GM06990 (cell line): Measurements from ENCODE around the gene UROD.
"Not testable (repeated sequence)": the region's sequence is repeated elsewhere in the genome, so short reads cannot be mapped to it uniquely, and the experiment has no call there.

Source experiments
- DNase-seq: peaks from one replicate; pipeline ENCODE4 v3.0.0-alpha.2; 2011; ENCODE audit not compliant: insufficient read length; ENCODE audit errors: extremely low read depth
- H3K27me3 ChIP-seq: replicated peaks from 2 replicates; pipeline ENCODE4 v1.6.0; 2011; ENCODE audit warnings: low read length; ENCODE audit not compliant: control insufficient read depth, insufficient read depth
- H3K36me3 ChIP-seq: 2 replicates; pipeline ENCODE4 v1.5.1; 2011; ENCODE audit warnings: low read length; ENCODE audit not compliant: control insufficient read depth, insufficient read depth
- H3K4me3 ChIP-seq: replicated peaks from 2 replicates; pipeline ENCODE4 v1.5.1; 2011; ENCODE audit warnings: low read depth, mild to moderate bottlenecking, control low read depth, low read length
- CTCF ChIP-seq: IDR thresholded peaks from 2 replicates; pipeline ENCODE4 v1.5.1; 2011; ENCODE audit warnings: low read length, control low read depth, mild to moderate bottlenecking, inconsistent platforms; ENCODE audit not compliant: insufficient read depth, poor library complexity, severe bottlenecking

Gene UROD

GRCh38 chr1:45051005-45051772, 39.1 kb downstream of the UROD start:
- DNase-seq, result peak; percentile 22
- TF ChIP-seq CTCF, result no peak
- no peak overlapping the region for H3K4me3 ChIP-seq
- H3K36me3 ChIP-seq, result no peaks in the 10 kb centered on the region
- no peaks in the 10 kb centered on the region for H3K27me3 ChIP-seq

- Histone ChIP-seq H3K27me3 (no peaks in the 10 kb centered on the region), H3K36me3 (no peaks in the 10 kb centered on the region), H3K4me3 (no peak overlapping the region)
- TF ChIP-seq CTCF, result no peak
- DNase-seq, result no peak
Measured at GRCh38 chr1:45057542-45057941, 45.5 kb downstream of the UROD start.

- H3K27me3 ChIP-seq, result no peaks in the 10 kb centered on the region
- no peak overlapping the region for H3K4me3 ChIP-seq
- H3K36me3 ChIP-seq, result no peaks in the 10 kb centered on the region
- DNase-seq, result no peak
- no peak for TF ChIP-seq CTCF
Measured at GRCh38 chr1:45059829-45060228, 47.8 kb downstream of the UROD start.

- H3K27me3 ChIP-seq, H3K4me3 ChIP-seq, H3K36me3 ChIP-seq, DNase-seq: not testable (repeated sequence)
Measured at GRCh38 chr1:45062463-45062862, 50.4 kb downstream of the UROD start.

GRCh38 chr1:45065083-45065482, 53.0 kb downstream of the UROD start:
- no peak for DNase-seq
- Histone ChIP-seq H3K4me3 (no peak overlapping the region), H3K36me3 (no peaks in the 10 kb centered on the region), H3K27me3 (no peaks in the 10 kb centered on the region)
- no peak for TF ChIP-seq CTCF
